H1 (cell line): ENCODE results near the gene MIEN1. TPM values are rescaled to one million over a fixed set of nuclear protein-coding genes. Genes with fewer than 3 reads are reported as not detected.

Experiments
- CBX5 ChIP-seq: fragments of 300-800, 300-1000 bp; sonication (generic); IDR thresholded peaks from 2 replicates; pipeline ENCODE4 v1.7.1; 2016; ENCODE audit warnings: antibody characterized with exemption, low read length, low read depth
- EP300 ChIP-seq, 2 experiments: IDR thresholded peaks; 1 replicate in 1 of 2; 2 replicates in 1 of 2; pipeline ENCODE4 v1.6.1; 2011 to 2012; ENCODE audit warnings: low read depth in 2 of 2, low read length in 2 of 2, mild to moderate bottlenecking in 2 of 2, borderline replicate concordance in 1 of 2, inconsistent platforms in 1 of 2, moderate library complexity in 1 of 2
- POU5F1 ChIP-seq: IDR thresholded peaks from 2 replicates; pipeline ENCODE4 v1.6.1; 2011; ENCODE audit warnings: low read depth, mild to moderate bottlenecking, low read length, moderate library complexity
- polyA plus RNA-seq, 7 experiments: library from polyadenylated mRNA; depleted of rRNA in 3 of 7; stranded (reverse) in 5 of 7; unstranded in 2 of 7; fragments of >200 nt in 5 of 7; fragments of 200-250 nt in 2 of 7; gene quantifications; 1 replicate in 5 of 7; 2 replicates in 1 of 7; 4 replicates in 1 of 7; pipeline versions ENCODE4 v1.2.1 to v1.2.3, GENCODE V29; 2011 to 2013; ENCODE audit warnings: missing spikeins in 2 of 7, mixed read lengths in 2 of 7
- total RNA-seq: library from RNA; stranded (reverse); fragmentation: NEBNext Ultra II Directional; extraction: Animal tissue kit (Norgen Biotek cat#: 25700); gene quantifications from 2 replicates; pipeline ENCODE4 v1.2.1, GENCODE V29; 2021

Gene MIEN1
- total and polyA plus RNA-seq, 2 of the 8 experiments (the other 6 are each of a cell fraction or from before 2014, with no cell fraction given) = 29.6 to 54.9 TPM

GRCh38 chr17:39772415-39772814, 42.1 kb upstream of the MIEN1 start (continued):
- no peak for TF ChIP-seq CBX5
- TF ChIP-seq EP300 (IDR thresholded peaks at IDR 0.05; ENCODE audit: borderline replicate concordance in 1 of 2, low read depth in 2 of 2, low read length in 2 of 2) = no peak
- no peak for TF ChIP-seq POU5F1
